Measurements from ENCODE around the gene A3GALT2.

DNA sequence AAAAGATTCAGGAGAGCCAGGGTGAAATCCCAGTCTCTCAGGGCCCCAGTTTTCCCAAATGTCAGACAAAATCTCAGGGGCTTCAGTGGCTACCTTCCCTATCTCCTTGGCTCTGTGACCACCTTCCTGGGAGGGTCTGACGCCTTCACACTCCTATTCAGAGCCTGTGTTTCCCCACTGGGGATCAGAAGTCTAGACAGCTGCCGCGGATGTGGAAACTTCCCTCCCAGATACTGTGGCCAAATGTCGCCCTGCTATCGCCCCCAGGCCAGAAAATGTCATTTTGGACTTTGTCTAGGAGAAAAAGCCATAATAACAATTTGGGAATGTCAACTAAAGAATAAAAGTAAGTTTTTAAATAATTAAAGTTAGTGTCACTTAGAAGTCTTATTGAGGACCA lies 15.9 kb downstream of the A3GALT2 start:
- TF ChIP-seq GATA2 (IDR thresholded peaks at IDR 0.05; ENCODE audit: low read depth, low read length) (no peak), GATA3 (IDR thresholded peaks at IDR 0.05; ENCODE audit: low read depth, low read length) (no peak)
